HEK293 (cell line): Measurements from ENCODE around the gene OPA3.
A peak's percentile ranks its signal among the peaks of the same experiment; 100 is the strongest.

Experiments used
- ATF2 ChIP-seq: fragments of 450-650 bp; formaldehyde crosslinking; IDR thresholded peaks from 2 replicates; pipeline ENCODE4 v1.5.1; 2016; ENCODE audit warnings: missing biosample characterization, missing genetic modification characterization, low read depth
- BCL11B ChIP-seq: fragments of 450-650 bp; formaldehyde crosslinking; IDR thresholded peaks from 2 replicates; pipeline ENCODE4 v1.5.1; 2016; ENCODE audit warnings: low read depth, missing biosample characterization, missing genetic modification characterization
- BCL6B ChIP-seq: fragments of 450-650 bp; formaldehyde crosslinking; IDR thresholded peaks from 2 replicates; pipeline ENCODE4 v1.5.1; 2017; ENCODE audit warnings: missing biosample characterization, missing genetic modification characterization
- GFI1B ChIP-seq: fragments of 450-650 bp; formaldehyde crosslinking; IDR thresholded peaks from 2 replicates; pipeline ENCODE4 v1.5.1; 2016; ENCODE audit warnings: missing biosample characterization, missing genetic modification characterization
- HIC1 ChIP-seq: fragments of 450-650 bp; formaldehyde crosslinking; IDR thresholded peaks from 2 replicates; pipeline ENCODE4 v1.5.1; 2016; ENCODE audit warnings: missing biosample characterization, missing genetic modification characterization
- PATZ1 ChIP-seq: fragments of 450-650 bp; formaldehyde crosslinking; IDR thresholded peaks from 2 replicates; pipeline ENCODE4 v1.5.1; 2016; ENCODE audit warnings: missing biosample characterization, missing genetic modification characterization
- SALL2 ChIP-seq: fragments of 450-650 bp; formaldehyde crosslinking; IDR thresholded peaks from 2 replicates; pipeline ENCODE4 v1.5.0; 2017; ENCODE audit warnings: missing biosample characterization, mild to moderate bottlenecking, missing genetic modification characterization, borderline replicate concordance
- TSHZ1 ChIP-seq: fragments of 450-650 bp; formaldehyde crosslinking; IDR thresholded peaks from 2 replicates; pipeline ENCODE4 v1.5.1; 2016; ENCODE audit warnings: missing biosample characterization, missing genetic modification characterization, borderline replicate concordance
- ZBTB17 ChIP-seq: fragments of 450-650 bp; formaldehyde crosslinking; IDR thresholded peaks from 2 replicates; pipeline ENCODE4 v1.5.1; 2016; ENCODE audit warnings: missing biosample characterization, missing genetic modification characterization
- ZNF140 ChIP-seq: fragments of 450-650 bp; formaldehyde crosslinking; IDR thresholded peaks from 2 replicates; pipeline ENCODE4 v1.5.1; 2016; ENCODE audit warnings: missing biosample characterization, missing genetic modification characterization
- ZNF169 ChIP-seq: fragments of 450-650 bp; formaldehyde crosslinking; IDR thresholded peaks from 2 replicates; pipeline ENCODE4 v1.5.1; 2016; ENCODE audit warnings: missing biosample characterization, missing genetic modification characterization
- ZNF26 ChIP-seq: fragments of 450-650 bp; formaldehyde crosslinking; IDR thresholded peaks from 2 replicates; pipeline ENCODE4 v1.5.1; 2016; ENCODE audit warnings: missing biosample characterization, missing genetic modification characterization
- ZNF366 ChIP-seq: fragments of 450-650 bp; formaldehyde crosslinking; conservative IDR thresholded peaks from 2 replicates; pipeline ENCODE4 v1.5.1; 2016; ENCODE audit warnings: missing biosample characterization, missing genetic modification characterization
- ZNF416 ChIP-seq: fragments of 450-650 bp; formaldehyde crosslinking; IDR thresholded peaks from 2 replicates; pipeline ENCODE4 v1.5.1; 2016; ENCODE audit warnings: missing biosample characterization, missing genetic modification characterization
- ZNF423 ChIP-seq: fragments of 450-650 bp; formaldehyde crosslinking; IDR thresholded peaks from 2 replicates; pipeline ENCODE4 v1.5.1; 2016; ENCODE audit warnings: missing biosample characterization, missing genetic modification characterization
- ZNF488 ChIP-seq: fragments of 450-650 bp; formaldehyde crosslinking; IDR thresholded peaks from 2 replicates; pipeline ENCODE4 v1.5.1; 2016; ENCODE audit warnings: missing biosample characterization, missing genetic modification characterization
- ZNF510 ChIP-seq: fragments of 450-650 bp; formaldehyde crosslinking; IDR thresholded peaks from 2 replicates; pipeline ENCODE4 v1.5.1; 2018; ENCODE audit warnings: mild to moderate bottlenecking, missing genetic modification characterization, missing biosample characterization; ENCODE audit not compliant: insufficient replicate concordance
- ZNF529 ChIP-seq: fragments of 450-650 bp; formaldehyde crosslinking; IDR thresholded peaks from 2 replicates; pipeline ENCODE4 v1.5.1; 2017; ENCODE audit warnings: missing genetic modification characterization, missing biosample characterization; ENCODE audit not compliant: insufficient replicate concordance
- ZNF555 ChIP-seq: fragments of 450-650 bp; formaldehyde crosslinking; conservative IDR thresholded peaks from 2 replicates; pipeline ENCODE4 v1.5.1; 2017; ENCODE audit warnings: missing biosample characterization, mild to moderate bottlenecking, missing genetic modification characterization, inconsistent platforms
- ZNF645 ChIP-seq: fragments of 450-650 bp; formaldehyde crosslinking; IDR thresholded peaks from 2 replicates; pipeline ENCODE4; 2016; ENCODE audit warnings: missing biosample characterization, missing genetic modification characterization
- ZNF654 ChIP-seq: fragments of 450-650 bp; formaldehyde crosslinking; IDR thresholded peaks from 2 replicates; pipeline ENCODE4 v1.5.1; 2016; ENCODE audit warnings: low read depth, missing biosample characterization, missing genetic modification characterization
- ZNF707 ChIP-seq: fragments of 450-650 bp; formaldehyde crosslinking; IDR thresholded peaks from 2 replicates; pipeline ENCODE4 v1.5.1; 2016; ENCODE audit warnings: missing biosample characterization, missing genetic modification characterization
- ZNF76 ChIP-seq: fragments of 450-650 bp; formaldehyde crosslinking; IDR thresholded peaks from 2 replicates; pipeline ENCODE4; 2016; ENCODE audit warnings: low read depth, missing biosample characterization, missing genetic modification characterization, borderline replicate concordance
- ZSCAN23 ChIP-seq: fragments of 450-650 bp; formaldehyde crosslinking; IDR thresholded peaks from 2 replicates; pipeline ENCODE4 v1.5.1; 2016; ENCODE audit warnings: missing biosample characterization, missing genetic modification characterization
- ZXDB ChIP-seq: fragments of 450-650 bp; formaldehyde crosslinking; IDR thresholded peaks from 2 replicates; pipeline ENCODE4 v1.5.1; 2016; ENCODE audit warnings: missing biosample characterization, missing genetic modification characterization

OPA3 gene

GRCh38 chr19:45523642-45524256 lies 60.9 kb downstream of the OPA3 start (continued):
- TF ChIP-seq TSHZ1 (tag by site-specific recombination) (no peak), ZNF140 (no peak), ZNF488 (tag by site-specific recombination) (no peak), ZNF529 (no peak), ZSCAN23 (tag by site-specific recombination) (no peak), ZNF416 (no peak), HIC1 (tag by site-specific recombination) (no peak), ZNF654 (peak; percentile 79), BCL6B (tag by site-specific recombination) (no peak), ZNF707 (tag by site-specific recombination) (no peak), BCL11B (no peak), ZNF366 (tag by site-specific recombination) (peak; percentile 49; the same call in 1 of the 2 replicates), ZNF26 (tag by site-specific recombination) (no peak), SALL2 (no peak), ZXDB (tag by site-specific recombination) (0 out of 2 replicates have a peak, but pooled peaks have one; percentile 35), ZNF510 (no peak), GFI1B (tag by site-specific recombination) (no peak), ZNF645 (tag by site-specific recombination) (no peak), ZNF169 (tag by site-specific recombination) (no peak), ZBTB17 (peak; percentile 74), ATF2 (no peak), ZNF76 (tag by site-specific recombination) (peak; percentile 93), PATZ1 (tag by site-specific recombination) (0 out of 2 replicates have a peak, but pooled peaks have one; percentile 10), ZNF555 (tag by site-specific recombination) (no peak), ZNF423 (tag by site-specific recombination) (no peak)
